Panc1 (cell line): ENCODE data around the gene SDC1. TPM values are rescaled to one million over a fixed set of nuclear protein-coding genes. Genes with fewer than 3 reads are reported as not detected.

Experiments
- ATAC-seq: fragments of 200-7000 bp; cut with Tn5 transposase; 2 replicates; pipeline ENCODE4 v1.9.1; 2020; ENCODE audit warnings: mild to moderate bottlenecking, moderate library complexity
- BruUV-seq: library from RNA; stranded (reverse); fragments of 400-500 nt; replicated peaks from 2 replicates; lab custom pipeline; 2021; lab: Mats Ljungman, UMichigan
- CTCF ChIA-PET: fragments of 300-600 bp; sonication (Branson Sonifier 250); formaldehyde crosslinking; loops from one replicate; lab custom pipeline; 2022; ENCODE audit warnings: antibody characterized with exemption; lab: Charles Lee
- POLR2A ChIA-PET: fragments of 300-600 bp; sonication (Branson Sonifier 250); formaldehyde crosslinking; loops from one replicate; lab custom pipeline; 2022; ENCODE audit warnings: antibody characterized with exemption; lab: Charles Lee
- DNase-seq: peaks from one replicate; pipeline ENCODE4 v3.0.0-alpha.2; 2010; ENCODE audit warnings: low read depth, low spot score
- H3K27ac ChIP-seq: 2 replicates; pipeline ENCODE4 v1.5.1; 2011; ENCODE audit warnings: mild to moderate bottlenecking, low read length, inconsistent platforms
- H3K27me3 ChIP-seq: fragments of 200-500 bp; sonication (Bioruptor generic); 2 replicates; pipeline ENCODE4 v1.6.0; 2014; ENCODE audit warnings: low read length, inconsistent platforms; ENCODE audit not compliant: control insufficient read depth, insufficient read depth
- H3K36me3 ChIP-seq: fragments of 200-500 bp; sonication (Bioruptor generic); 2 replicates; pipeline ENCODE4 v1.5.1; 2014; ENCODE audit warnings: inconsistent platforms, mild to moderate bottlenecking, low read length, moderate library complexity; ENCODE audit not compliant: control insufficient read depth, insufficient read depth
- H3K4me1 ChIP-seq: 2 replicates; pipeline ENCODE4 v1.5.1; 2011; ENCODE audit warnings: inconsistent platforms, mild to moderate bottlenecking, low read length, moderate library complexity; ENCODE audit not compliant: control insufficient read depth, insufficient read depth
- H3K4me3 ChIP-seq, 2 experiments: 2 replicates each; pipeline ENCODE4 v1.5.1; 2011 to 2012; ENCODE audit warnings: low read depth in 2 of 2, low read length in 2 of 2, mild to moderate bottlenecking in 2 of 2, inconsistent platforms in 1 of 2, moderate library complexity in 1 of 2
- H3K9me3 ChIP-seq: fragments of 200-500 bp; sonication (Bioruptor generic); 2 replicates; pipeline ENCODE4 v1.5.1; 2014; ENCODE audit warnings: low read depth, mild to moderate bottlenecking, inconsistent platforms, low read length, moderate library complexity; ENCODE audit not compliant: control insufficient read depth, insufficient read depth
- POLR2AphosphoS5 ChIP-seq: IDR thresholded peaks from 2 replicates; pipeline ENCODE4 v1.6.1; 2012; ENCODE audit warnings: mild to moderate bottlenecking, low read depth, low read length, moderate library complexity
- SIN3A ChIP-seq: IDR thresholded peaks from 2 replicates; pipeline ENCODE4 v1.6.1; 2012; ENCODE audit warnings: low read depth, mild to moderate bottlenecking, low read length, moderate library complexity, borderline replicate concordance; ENCODE audit not compliant: insufficient read depth
- TCF7L2 ChIP-seq: IDR thresholded peaks from 2 replicates; pipeline ENCODE4 v1.6.1; 2011; ENCODE audit warnings: mild to moderate bottlenecking, low read depth, low read length, inconsistent platforms
- in situ Hi-C: cut with HindIII; loops from 2 replicates; pipeline ENCODE4 v1.10.0; 2016; ENCODE audit warnings: low sequenced_read_pairs, low pct_unique_long_range_greater_than_20kb
- intact Hi-C: fragments of 100-400 bp; cut with micrococcal nuclease; formaldehyde crosslinking; loops from one replicate; pipeline ENCODE4 v1.10.0; 2022; ENCODE audit not compliant: unreplicated experiment
- total RNA-seq: library from RNA; stranded (reverse); gene quantifications from one replicate; pipeline ENCODE4 v1.2.1, GENCODE V29; 2021; ENCODE audit not compliant: unreplicated experiment
- TF ChIP-seq, protein P1 (sequence below): fragments of 450-650 bp; IDR thresholded peaks from 2 replicates; pipeline ENCODE4 v1.5.1; 2017; ENCODE audit warnings: mild to moderate bottlenecking
- TF ChIP-seq, protein P2 (sequence below), 2 experiments: IDR thresholded peaks; 2 replicates each; pipeline ENCODE4 v1.6.1; 2011 to 2012; ENCODE audit warnings: low read depth in 2 of 2, control low read depth in 1 of 2, low read length in 1 of 2, mild to moderate bottlenecking in 1 of 2, moderate library complexity in 1 of 2; ENCODE audit not compliant: insufficient read depth in 1 of 2

The SDC1 gene
- total RNA-seq, 1 experiment from 2014 or later = 93.0 TPM

DNA sequence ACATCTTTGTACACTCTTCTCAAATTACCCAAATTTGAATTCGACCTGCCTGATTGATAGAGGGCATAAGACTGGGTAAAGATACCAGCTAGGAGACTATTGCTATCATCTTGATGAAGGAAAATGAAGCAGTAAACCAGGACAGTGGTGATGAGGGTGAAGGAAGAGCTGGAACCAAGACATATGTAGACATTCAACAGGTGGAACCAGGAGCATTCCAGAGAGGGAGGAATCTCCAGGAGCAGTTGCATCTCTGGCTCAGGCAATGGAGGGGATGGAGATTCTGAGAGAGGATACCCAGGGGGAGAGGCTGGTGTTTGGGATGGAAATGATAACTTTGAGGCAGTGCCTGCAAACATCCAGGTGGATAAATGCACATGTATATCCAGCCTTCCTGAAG lies 41.6 kb downstream of the SDC1 start:
- TF ChIP-seq SIN3A (no peak), TCF7L2 (no peak), POLR2AphosphoS5 (no peak)
- TF ChIP-seq, protein P1, sequence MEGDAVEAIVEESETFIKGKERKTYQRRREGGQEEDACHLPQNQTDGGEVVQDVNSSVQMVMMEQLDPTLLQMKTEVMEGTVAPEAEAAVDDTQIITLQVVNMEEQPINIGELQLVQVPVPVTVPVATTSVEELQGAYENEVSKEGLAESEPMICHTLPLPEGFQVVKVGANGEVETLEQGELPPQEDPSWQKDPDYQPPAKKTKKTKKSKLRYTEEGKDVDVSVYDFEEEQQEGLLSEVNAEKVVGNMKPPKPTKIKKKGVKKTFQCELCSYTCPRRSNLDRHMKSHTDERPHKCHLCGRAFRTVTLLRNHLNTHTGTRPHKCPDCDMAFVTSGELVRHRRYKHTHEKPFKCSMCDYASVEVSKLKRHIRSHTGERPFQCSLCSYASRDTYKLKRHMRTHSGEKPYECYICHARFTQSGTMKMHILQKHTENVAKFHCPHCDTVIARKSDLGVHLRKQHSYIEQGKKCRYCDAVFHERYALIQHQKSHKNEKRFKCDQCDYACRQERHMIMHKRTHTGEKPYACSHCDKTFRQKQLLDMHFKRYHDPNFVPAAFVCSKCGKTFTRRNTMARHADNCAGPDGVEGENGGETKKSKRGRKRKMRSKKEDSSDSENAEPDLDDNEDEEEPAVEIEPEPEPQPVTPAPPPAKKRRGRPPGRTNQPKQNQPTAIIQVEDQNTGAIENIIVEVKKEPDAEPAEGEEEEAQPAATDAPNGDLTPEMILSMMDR = no peak
- TF ChIP-seq, protein P2, sequence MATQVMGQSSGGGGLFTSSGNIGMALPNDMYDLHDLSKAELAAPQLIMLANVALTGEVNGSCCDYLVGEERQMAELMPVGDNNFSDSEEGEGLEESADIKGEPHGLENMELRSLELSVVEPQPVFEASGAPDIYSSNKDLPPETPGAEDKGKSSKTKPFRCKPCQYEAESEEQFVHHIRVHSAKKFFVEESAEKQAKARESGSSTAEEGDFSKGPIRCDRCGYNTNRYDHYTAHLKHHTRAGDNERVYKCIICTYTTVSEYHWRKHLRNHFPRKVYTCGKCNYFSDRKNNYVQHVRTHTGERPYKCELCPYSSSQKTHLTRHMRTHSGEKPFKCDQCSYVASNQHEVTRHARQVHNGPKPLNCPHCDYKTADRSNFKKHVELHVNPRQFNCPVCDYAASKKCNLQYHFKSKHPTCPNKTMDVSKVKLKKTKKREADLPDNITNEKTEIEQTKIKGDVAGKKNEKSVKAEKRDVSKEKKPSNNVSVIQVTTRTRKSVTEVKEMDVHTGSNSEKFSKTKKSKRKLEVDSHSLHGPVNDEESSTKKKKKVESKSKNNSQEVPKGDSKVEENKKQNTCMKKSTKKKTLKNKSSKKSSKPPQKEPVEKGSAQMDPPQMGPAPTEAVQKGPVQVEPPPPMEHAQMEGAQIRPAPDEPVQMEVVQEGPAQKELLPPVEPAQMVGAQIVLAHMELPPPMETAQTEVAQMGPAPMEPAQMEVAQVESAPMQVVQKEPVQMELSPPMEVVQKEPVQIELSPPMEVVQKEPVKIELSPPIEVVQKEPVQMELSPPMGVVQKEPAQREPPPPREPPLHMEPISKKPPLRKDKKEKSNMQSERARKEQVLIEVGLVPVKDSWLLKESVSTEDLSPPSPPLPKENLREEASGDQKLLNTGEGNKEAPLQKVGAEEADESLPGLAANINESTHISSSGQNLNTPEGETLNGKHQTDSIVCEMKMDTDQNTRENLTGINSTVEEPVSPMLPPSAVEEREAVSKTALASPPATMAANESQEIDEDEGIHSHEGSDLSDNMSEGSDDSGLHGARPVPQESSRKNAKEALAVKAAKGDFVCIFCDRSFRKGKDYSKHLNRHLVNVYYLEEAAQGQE (IDR thresholded peaks at IDR 0.05; ENCODE audit: insufficient read depth in 1 of 2, low read depth in 2 of 2, low read length in 1 of 2) = no peak
- no TSS peak for BruUV-seq
- Histone ChIP-seq H3K4me1 (peaks cover 30% of the 10 kb centered on the region), H3K36me3 (no peaks in the 10 kb centered on the region), H3K9me3 (no peaks in the 10 kb centered on the region), H3K27ac (peak overlapping the region; percentile 63; the same call in 1 of the 2 replicates), H3K27me3 (no peaks in the 10 kb centered on the region), H3K4me3 (no peak overlapping the region)
- no peak for ATAC-seq
- POLR2A ChIA-PET = no interaction called here
- CTCF ChIA-PET = no interaction called here
- in situ Hi-C loops = no loop called here
- DNase-seq = no peak
- intact Hi-C loops = no loop called here

DNA sequence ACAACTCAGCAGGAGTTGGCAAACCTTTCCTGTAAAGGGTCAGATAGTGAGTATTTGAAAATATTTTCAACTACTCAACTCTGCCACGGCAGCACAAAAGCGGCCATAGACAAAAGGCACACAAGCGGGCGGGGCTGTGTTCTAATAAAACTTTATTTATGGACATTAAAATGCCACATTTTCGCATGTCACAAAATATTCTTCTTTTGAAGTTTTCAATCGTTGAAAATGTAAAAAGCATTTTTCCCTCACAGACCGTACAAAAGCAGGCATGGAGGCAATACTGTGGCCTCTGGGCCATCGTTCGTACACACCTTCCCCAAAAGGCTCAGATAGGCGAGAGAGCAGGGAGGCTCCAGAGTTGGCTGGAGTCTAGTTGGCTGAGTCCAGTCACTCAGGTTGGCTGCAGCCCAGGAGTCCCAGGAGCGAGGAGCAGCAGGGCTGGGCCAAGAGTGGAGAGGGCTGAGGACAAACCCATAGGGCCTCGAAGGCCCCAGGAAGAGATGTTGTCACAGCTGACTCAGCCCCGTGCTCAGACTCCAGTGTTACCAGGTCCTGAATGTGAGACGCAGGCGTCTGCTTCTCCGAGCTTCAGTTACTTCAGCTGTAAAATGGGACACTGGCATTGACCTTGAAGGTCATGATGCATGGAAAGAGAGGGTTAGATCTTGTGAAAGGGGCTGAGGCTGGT lies 42.5 kb downstream of the SDC1 start:
- Histone ChIP-seq H3K36me3 (no peaks in the 10 kb centered on the region), H3K4me1 (peaks cover 30% of the 10 kb centered on the region), H3K9me3 (no peaks in the 10 kb centered on the region), H3K4me3 (no peak overlapping the region), H3K27me3 (no peaks in the 10 kb centered on the region), H3K27ac (no peak overlapping the region)
- in situ Hi-C loops = no loop called here
- ChIA-PET CTCF (no interaction called here), POLR2A (no interaction called here)
- DNase-seq = peak; percentile 42
- TF ChIP-seq, protein P1 = no peak
- TF ChIP-seq, protein P2 (IDR thresholded peaks at IDR 0.05; ENCODE audit: insufficient read depth in 1 of 2, low read depth in 2 of 2, low read length in 1 of 2) = no peak
- no peak for TF ChIP-seq POLR2AphosphoS5
- no peak for TF ChIP-seq SIN3A
- intact Hi-C loops = no loop called here
- no TSS peak for BruUV-seq
- peak; percentile 59 for ATAC-seq
